Activated T-cell treated with anti-CD3 and anti-CD28 coated beads for 48 hours (primary cell): ENCODE data around the gene OXNAD1.
A peak's percentile ranks its signal among the peaks of the same experiment; 100 is the strongest.

Experiments used
- DNase-seq: peaks from one replicate; pipeline ENCODE4 v3.0.0-alpha.2; 2020; ENCODE audit warnings: low read depth

The OXNAD1 gene

GRCh38 chr3:16279010-16279801 is 14.2 kb downstream of the OXNAD1 start:
- no peak for DNase-seq

- no peak for DNase-seq
These were observed 15.7 kb downstream of the OXNAD1 start for GRCh38 chr3:16280671-16281070.

- DNase-seq, result no peak
These were observed 19.6 kb downstream of the OXNAD1 start for GRCh38 chr3:16284633-16285032.

GRCh38 chr3:16286161-16286560 is 21.1 kb downstream of the OXNAD1 start:
- peak; percentile 53 for DNase-seq

- no peak for DNase-seq
These were observed 21.9 kb downstream of the OXNAD1 start for GRCh38 chr3:16286751-16287543.

- no peak for DNase-seq
These were observed 23.7 kb downstream of the OXNAD1 start for GRCh38 chr3:16288664-16289063.

- no peak for DNase-seq
These were observed 24.3 kb downstream of the OXNAD1 start for GRCh38 chr3:16289144-16289889.

- no peak for DNase-seq
These were observed 25.2 kb downstream of the OXNAD1 start for GRCh38 chr3:16290007-16290826.

GRCh38 chr3:16290827-16291196 is 25.8 kb downstream of the OXNAD1 start:
- no peak for DNase-seq

GRCh38 chr3:16294844-16295243 is 29.8 kb downstream of the OXNAD1 start:
- DNase-seq, result no peak

GRCh38 chr3:16295298-16295890 is 30.4 kb downstream of the OXNAD1 start:
- DNase-seq, result no peak

- DNase-seq, result no peak
These were observed 33.2 kb downstream of the OXNAD1 start for GRCh38 chr3:16297997-16298885.

GRCh38 chr3:16298891-16299290 is 33.9 kb downstream of the OXNAD1 start:
- DNase-seq, result no peak

GRCh38 chr3:16299746-16300145 is 34.7 kb downstream of the OXNAD1 start:
- DNase-seq, result no peak

GRCh38 chr3:16300307-16300706 is 35.3 kb downstream of the OXNAD1 start:
- DNase-seq, result no peak

- no peak for DNase-seq
These were observed 35.9 kb downstream of the OXNAD1 start for GRCh38 chr3:16300881-16301359.

GRCh38 chr3:16301507-16301906 is 36.5 kb downstream of the OXNAD1 start:
- no peak for DNase-seq

- no peak for DNase-seq
These were observed 37.1 kb downstream of the OXNAD1 start for GRCh38 chr3:16302082-16302631.

- DNase-seq, result no peak
These were observed 38.1 kb downstream of the OXNAD1 start for GRCh38 chr3:16303037-16303575.
